D341Med (cell line): ENCODE data around the gene HLF.

Source experiments
- DNase-seq: peaks from one replicate; pipeline ENCODE4 v3.0.0; 2012; ENCODE audit warnings: low spot score

The HLF gene

GRCh38 chr17:55264645-55265298 is at the start of gene HLF:
TSS of gene HLF (plus strand) at chr17:55264960. CDS start at chr17:55265485, 525 bp downstream.
- peak; percentile 100 for DNase-seq

GRCh38 chr17:55215711-55216110 is 49.0 kb upstream of the HLF start:
- DNase-seq, result no peak

GRCh38 chr17:55216888-55217287 is 47.9 kb upstream of the HLF start:
- no peak for DNase-seq

GRCh38 chr17:55219459-55219858 is 45.3 kb upstream of the HLF start:
- DNase-seq, result no peak

- DNase-seq, result no peak
Observed at GRCh38 chr17:55219934-55220333, 44.8 kb upstream of the HLF start.

- no peak for DNase-seq
Observed at GRCh38 chr17:55223524-55223923, 41.2 kb upstream of the HLF start.

- DNase-seq, result no peak
Observed at GRCh38 chr17:55224746-55225145, 40.0 kb upstream of the HLF start.

- DNase-seq, result no peak
Observed at GRCh38 chr17:55225237-55225636, 39.5 kb upstream of the HLF start.

- no peak for DNase-seq
Observed at GRCh38 chr17:55228683-55229192, 36.0 kb upstream of the HLF start.

GRCh38 chr17:55229276-55229675 is 35.5 kb upstream of the HLF start:
- DNase-seq, result no peak

GRCh38 chr17:55230716-55231115 is 34.0 kb upstream of the HLF start:
- DNase-seq, result no peak

- no peak for DNase-seq
Observed at GRCh38 chr17:55233840-55234239, 30.9 kb upstream of the HLF start.

GRCh38 chr17:55236316-55236715 is 28.4 kb upstream of the HLF start:
- DNase-seq, result no peak

GRCh38 chr17:55237268-55237667 is 27.5 kb upstream of the HLF start:
- DNase-seq, result no peak

- no peak for DNase-seq
Observed at GRCh38 chr17:55237841-55238178, 26.9 kb upstream of the HLF start.

GRCh38 chr17:55238179-55238930 is 26.4 kb upstream of the HLF start:
- DNase-seq, result peak; percentile 100

GRCh38 chr17:55238931-55239297 is 25.8 kb upstream of the HLF start:
- DNase-seq, result peak; percentile 67

- no peak for DNase-seq
Observed at GRCh38 chr17:55241097-55241496, 23.7 kb upstream of the HLF start.

GRCh38 chr17:55242476-55242875 is 22.3 kb upstream of the HLF start:
- no peak for DNase-seq

GRCh38 chr17:55245986-55246385 is 18.8 kb upstream of the HLF start:
- no peak for DNase-seq

GRCh38 chr17:55246583-55246982 is 18.2 kb upstream of the HLF start:
- no peak for DNase-seq

GRCh38 chr17:55248077-55248476 is 16.7 kb upstream of the HLF start:
- no peak for DNase-seq

GRCh38 chr17:55249861-55250260 is 14.9 kb upstream of the HLF start:
- no peak for DNase-seq

- no peak for DNase-seq
Observed at GRCh38 chr17:55254375-55254774, 10.4 kb upstream of the HLF start.
